HEK293 (cell line): Measurements from ENCODE around the gene LRRC7.
"Not testable (repeated sequence)": the region's sequence is repeated elsewhere in the genome, so short reads cannot be mapped to it uniquely, and the experiment has no call there.

Experiments
- CTCF ChIA-PET: fragments of 350-600 bp; formaldehyde crosslinking; extraction: SDS; loops from one replicate; lab custom pipeline; 2021; ENCODE audit warnings: antibody characterized with exemption; lab: Yijun Ruan, JAX
- POLR2A ChIA-PET: fragments of 300-600 bp; formaldehyde crosslinking; extraction: SDS; loops from one replicate; lab custom pipeline; 2020; ENCODE audit warnings: antibody characterized with exemption, inconsistent platforms; lab: Yijun Ruan, JAX
- H3K27ac ChIP-seq: fragments of 200-500 bp; sonication (Bioruptor generic); 2 replicates; pipeline ENCODE4 v1.5.1; 2014; ENCODE audit warnings: low read depth, low read length, control low read depth, inconsistent platforms; ENCODE audit errors: extremely low read depth
- H3K36me3 ChIP-seq, 2 experiments: fragments of 200-500 bp in 1 of 2; sonication (Bioruptor generic) in 1 of 2; 1 replicate in 1 of 2; 2 replicates in 1 of 2; pipeline ENCODE4 v1.5.1; 2014 to 2017; ENCODE audit warnings: inconsistent platforms in 2 of 2, low read length in 2 of 2; ENCODE audit not compliant: control insufficient read depth in 2 of 2, insufficient read depth in 1 of 2
- H3K4me1 ChIP-seq: fragments of 200-500 bp; sonication (Bioruptor generic); 2 replicates; pipeline ENCODE4 v1.5.1; 2014; ENCODE audit warnings: mild to moderate bottlenecking, low read length, inconsistent platforms; ENCODE audit not compliant: control insufficient read depth, insufficient read depth
- H3K4me3 ChIP-seq: 2 replicates; pipeline ENCODE4 v1.5.1; 2011; ENCODE audit warnings: low read depth, mild to moderate bottlenecking, control low read depth, low read length, moderate library complexity
- H3K9me3 ChIP-seq: fragments of 200-500 bp; sonication (Bioruptor generic); 2 replicates; pipeline ENCODE4 v1.5.1; 2014; ENCODE audit warnings: low read depth, low read length, inconsistent platforms; ENCODE audit not compliant: control insufficient read depth, insufficient read depth
- ELK4 ChIP-seq: IDR thresholded peaks from 2 replicates; pipeline ENCODE4 v1.6.1; 2011; ENCODE audit warnings: mild to moderate bottlenecking, low read depth, low read length, borderline replicate concordance
- PRDM10 ChIP-seq: fragments of 450-650 bp; formaldehyde crosslinking; IDR thresholded peaks from 2 replicates; pipeline ENCODE4 v1.5.1; 2016; ENCODE audit warnings: missing biosample characterization, missing genetic modification characterization
- PRDM2 ChIP-seq: fragments of 450-650 bp; formaldehyde crosslinking; IDR thresholded peaks from 2 replicates; pipeline ENCODE4 v1.5.1; 2016; ENCODE audit warnings: missing biosample characterization, missing genetic modification characterization, borderline replicate concordance
- TRIM28 ChIP-seq: IDR thresholded peaks from 2 replicates; pipeline ENCODE4 v1.6.1; 2011; ENCODE audit warnings: low read length, control low read depth, borderline replicate concordance
- ZBTB48 ChIP-seq: fragments of 450-650 bp; formaldehyde crosslinking; IDR thresholded peaks from 2 replicates; pipeline ENCODE4 v1.5.1; 2016; ENCODE audit warnings: missing biosample characterization, missing genetic modification characterization
- ZBTB6 ChIP-seq: fragments of 450-650 bp; formaldehyde crosslinking; IDR thresholded peaks from 2 replicates; pipeline ENCODE4 v1.5.1; 2017; ENCODE audit warnings: missing biosample characterization, missing genetic modification characterization
- ZNF10 ChIP-seq: fragments of 450-650 bp; formaldehyde crosslinking; IDR thresholded peaks from 2 replicates; pipeline ENCODE4 v1.5.1; 2017; ENCODE audit warnings: missing biosample characterization, missing genetic modification characterization
- ZNF2 ChIP-seq: fragments of 450-650 bp; formaldehyde crosslinking; IDR thresholded peaks from 2 replicates; pipeline ENCODE4 v1.5.1; 2016; ENCODE audit warnings: missing biosample characterization, missing genetic modification characterization
- ZNF280D ChIP-seq: fragments of 450-650 bp; formaldehyde crosslinking; IDR thresholded peaks from 2 replicates; pipeline ENCODE4 v1.5.1; 2016; ENCODE audit warnings: missing biosample characterization, missing genetic modification characterization
- ZNF354C ChIP-seq: fragments of 450-650 bp; formaldehyde crosslinking; IDR thresholded peaks from 2 replicates; pipeline ENCODE4 v1.5.1; 2016; ENCODE audit warnings: missing biosample characterization, missing genetic modification characterization, low read depth, borderline replicate concordance
- ZNF366 ChIP-seq: fragments of 450-650 bp; formaldehyde crosslinking; conservative IDR thresholded peaks from 2 replicates; pipeline ENCODE4 v1.5.1; 2016; ENCODE audit warnings: missing biosample characterization, missing genetic modification characterization
- ZNF600 ChIP-seq: fragments of 450-650 bp; formaldehyde crosslinking; IDR thresholded peaks from 2 replicates; pipeline ENCODE4 v1.5.1; 2016; ENCODE audit warnings: missing biosample characterization, missing genetic modification characterization
- ZNF626 ChIP-seq: fragments of 450-650 bp; sonication (Bioruptor Pico); formaldehyde crosslinking; IDR thresholded peaks from 2 replicates; pipeline ENCODE4 v1.5.1; 2018; ENCODE audit warnings: missing biosample characterization, missing genetic modification characterization, inconsistent platforms
- ZNF664 ChIP-seq: fragments of 450-650 bp; formaldehyde crosslinking; IDR thresholded peaks from 2 replicates; pipeline ENCODE4 v1.5.1; 2016; ENCODE audit warnings: missing biosample characterization, missing genetic modification characterization
- ZSCAN18 ChIP-seq: fragments of 450-650 bp; formaldehyde crosslinking; IDR thresholded peaks from 2 replicates; pipeline ENCODE4 v1.5.1; 2016; ENCODE audit warnings: missing biosample characterization, missing genetic modification characterization

LRRC7 gene

GRCh38 chr1:70044832-70045231, 477.1 kb downstream of the LRRC7 start (continued):
- TF ChIP-seq ZBTB48 (tag by site-specific recombination) (no peak), TRIM28 (no peak), ZBTB6 (tag by site-specific recombination) (no peak), ZNF280D (tag by site-specific recombination) (no peak), ZNF10 (tag by site-specific recombination) (no peak), PRDM2 (tag by site-specific recombination) (no peak), ZNF626 (tag by site-specific recombination) (no peak), ZNF354C (no peak)

GRCh38 chr1:70045581-70045980, 477.9 kb downstream of the LRRC7 start:
- H3K4me1 ChIP-seq, H3K36me3 ChIP-seq, H3K4me3 ChIP-seq, POLR2A ChIA-PET, H3K9me3 ChIP-seq, H3K27ac ChIP-seq: not testable (repeated sequence)
- CTCF ChIA-PET = interaction anchor here (1.2 kb wide), 1 partner anchor 12 kb away, joined by 3 read pairs; no protein-coding TSS in a partner anchor

GRCh38 chr1:70048336-70049094, 480.8 kb downstream of the LRRC7 start:
- POLR2A ChIA-PET = no interaction called here
- Histone ChIP-seq H3K27ac (no peak overlapping the region), H3K9me3 (no peaks in the 10 kb centered on the region), H3K4me3 (no peak overlapping the region), H3K36me3 (no peaks in the 10 kb centered on the region), H3K4me1 (no peaks in the 10 kb centered on the region)
- CTCF ChIA-PET = no interaction called here
- TF ChIP-seq ZNF10 (tag by site-specific recombination) = no peak
- no peak for TF ChIP-seq ZSCAN18 (tag by site-specific recombination)
- TF ChIP-seq ZNF664 (tag by site-specific recombination) = no peak
- TF ChIP-seq ZNF600 (tag by site-specific recombination) = no peak
- TF ChIP-seq ELK4 = no peak
- no peak for TF ChIP-seq ZNF2
- no peak for TF ChIP-seq ZNF366 (tag by site-specific recombination)
- TF ChIP-seq PRDM10 (tag by site-specific recombination) = no peak
